Choroid plexus epithelial cell (primary cell): ENCODE measurements around the gene RBM24.

Experiments used
- DNase-seq: peaks from one replicate; pipeline ENCODE4 v3.0.0-alpha.2; 2010; ENCODE audit warnings: low read depth
- H3K4me3 ChIP-seq: 2 replicates; pipeline ENCODE4 v1.5.1; 2011; ENCODE audit warnings: low read depth, mild to moderate bottlenecking, control low read depth, low read length, moderate library complexity
- CTCF ChIP-seq: conservative IDR thresholded peaks from 2 replicates; pipeline ENCODE4 v1.5.1; 2011; ENCODE audit warnings: low read depth, mild to moderate bottlenecking, control low read depth, inconsistent platforms, low read length, moderate library complexity

The RBM24 gene

GRCh38 chr6:17251953-17252352, 29.2 kb upstream of the RBM24 start:
- no peak overlapping the region for H3K4me3 ChIP-seq
- no peak for DNase-seq
- TF ChIP-seq CTCF, result no peak

GRCh38 chr6:17258749-17259148, 22.4 kb upstream of the RBM24 start:
- H3K4me3 ChIP-seq, result no peak overlapping the region
- TF ChIP-seq CTCF, result no peak
- no peak for DNase-seq

- no peak overlapping the region for H3K4me3 ChIP-seq
- no peak for TF ChIP-seq CTCF
- DNase-seq, result no peak
These were observed 15.6 kb upstream of the RBM24 start for GRCh38 chr6:17265570-17265969.

GRCh38 chr6:17267566-17267965, 13.6 kb upstream of the RBM24 start:
- TF ChIP-seq CTCF, result no peak
- DNase-seq, result no peak
- no peak overlapping the region for H3K4me3 ChIP-seq

GRCh38 chr6:17268114-17268513, 13.0 kb upstream of the RBM24 start:
- no peak overlapping the region for H3K4me3 ChIP-seq
- TF ChIP-seq CTCF, result no peak
- peak; percentile 83 for DNase-seq

GRCh38 chr6:17269840-17270239, 11.3 kb upstream of the RBM24 start:
- no peak overlapping the region for H3K4me3 ChIP-seq
- DNase-seq, result no peak

GRCh38 chr6:17271628-17272027, 9.5 kb upstream of the RBM24 start:
- TF ChIP-seq CTCF, result no peak
- no peak for DNase-seq
- no peak overlapping the region for H3K4me3 ChIP-seq

More at GRCh38 chr6:17269840-17270239, 11.3 kb upstream of the RBM24 start:
- no peak for TF ChIP-seq CTCF
